Measurements from ENCODE around the gene PGC. TPM values are rescaled to one million over a fixed set of nuclear protein-coding genes. Genes with fewer than 3 reads are reported as not detected.

Gene PGC
- total and polyA plus RNA-seq, 2 donors (not counting 1 experiment from before 2014, with no cell fraction given) = not detected

- Mint-ChIP-seq H3K4me1 (peaks cover 56% of the 10 kb centered on the region), H3K9me3 (ENCODE audit: insufficient read depth) (no peaks in the 10 kb centered on the region), H3K27me3 (no peaks in the 10 kb centered on the region), H3K27ac (peak overlapping the region; percentile 95), H3K4me3 (peak overlapping the region; percentile 93)
- Histone ChIP-seq H3K4me2 (replicated peaks; ENCODE audit: low read depth, low read length, poor library complexity, severe bottlenecking) (peak overlapping the region; percentile 90), H3K27me3 (replicated peaks in 1 of 4; ENCODE audit: control extremely low read depth in 1 of 4, control insufficient read depth in 3 of 4, insufficient read depth in 4 of 4, low read length in 3 of 4) (no peaks in the 10 kb centered on the region), H4K20me1 (ENCODE audit: control insufficient read depth, insufficient read depth, low read length, poor library complexity, severe bottlenecking) (peaks cover 7% of the 10 kb centered on the region), H3K4me1 (ENCODE audit: control insufficient read depth in 2 of 2, insufficient read depth in 2 of 2, low read length in 2 of 2) (peaks cover 47 to 60% of the 10 kb centered on the region in 2 donors), H3K27ac (ENCODE audit: low read length in 2 of 2) (peak overlapping the region; percentile 87 to 93), H3K9me3 (ENCODE audit: control extremely low read depth in 1 of 3, control insufficient read depth in 2 of 3, insufficient read depth in 1 of 3, low read length in 2 of 3) (no peaks in the 10 kb centered on the region), H2AFZ (ENCODE audit: insufficient read depth, low read depth, low read length, poor library complexity, severe bottlenecking) (no peak overlapping the region), H3K4me3 (ENCODE audit: control extremely low read depth in 1 of 5, extremely low read depth in 1 of 5, insufficient read depth in 1 of 5, low read depth in 2 of 5, low read length in 4 of 5) (peak overlapping the region; percentile 68 to 89 (median 80)), H3K79me2 (ENCODE audit: control insufficient read depth, insufficient read depth, low read length) (peaks cover 55% of the 10 kb centered on the region), H3K36me3 (replicated peaks in 1 of 2; ENCODE audit: control extremely low read depth in 1 of 2, control insufficient read depth in 1 of 2, extremely low read depth in 1 of 2, insufficient read depth in 2 of 2, low read length in 1 of 2) (peaks cover 0 to 10% of the 10 kb centered on the region in 2 experiments), H3K9ac (ENCODE audit: low read length) (peak overlapping the region; percentile 78)
- ATAC-seq (ENCODE audit: low read depth) (no peak), DNase-seq (no peak)
- ChIA-PET POLR2A (interaction anchor here (0.6 to 9.4 kb wide), 10 partner anchors 10 to 1196 kb away, joined by 3 to 342 read pairs (median 12); partner anchors contain the start of genes CNPY3 and TOMM6), CTCF (interaction anchor here (0.8 to 7.9 kb wide), 12 partner anchors 11 to 317 kb away, joined by 3 to 303 read pairs (median 6); partner anchors contain the start of genes BYSL, MED20, TAF8 and TOMM6)
- 53% methylated on average over 11 of the region's 11 CpGs for WGBS (ENCODE audit: insufficient coverage)
- no peak for TF ChIP-seq CTCF (IDR thresholded peaks at IDR 0.05)
- intact Hi-C loops (cut with micrococcal nuclease) = loop anchor here (2.0 to 5.0 kb wide), 3 partner anchors 15 to 51 kb away; no protein-coding TSS in a partner anchor
Observed at GRCh38 chr6:41733360-41733706, 13.9 kb downstream of the PGC start.

GRCh38 chr6:41732591-41733359 is 14.4 kb downstream of the PGC start:
- intact Hi-C loops (cut with micrococcal nuclease) = loop anchor here (1.0 to 5.0 kb wide), 4 partner anchors 9 to 50 kb away; no protein-coding TSS in a partner anchor
- peak overlapping the region; percentile 95 for H3K27ac Mint-ChIP-seq
- Histone ChIP-seq H3K4me2 (replicated peaks; ENCODE audit: low read depth, low read length, poor library complexity, severe bottlenecking) (peak overlapping the region; percentile 90), H3K4me1 (ENCODE audit: control insufficient read depth in 2 of 2, insufficient read depth in 2 of 2, low read length in 2 of 2) (peaks cover 52 to 66% of the 10 kb centered on the region in 2 donors), H3K9me3 (ENCODE audit: control extremely low read depth in 1 of 3, control insufficient read depth in 2 of 3, insufficient read depth in 1 of 3, low read length in 2 of 3) (no peaks in the 10 kb centered on the region), H3K4me3 (ENCODE audit: control extremely low read depth in 1 of 5, extremely low read depth in 1 of 5, insufficient read depth in 1 of 5, low read depth in 2 of 5, low read length in 4 of 5) (peak overlapping the region; percentile 68 to 89 (median 80)), H3K79me2 (ENCODE audit: control insufficient read depth, insufficient read depth, low read length) (peaks cover 61% of the 10 kb centered on the region), H3K36me3 (replicated peaks in 1 of 2; ENCODE audit: control extremely low read depth in 1 of 2, control insufficient read depth in 1 of 2, extremely low read depth in 1 of 2, insufficient read depth in 2 of 2, low read length in 1 of 2) (peaks cover 0 to 10% of the 10 kb centered on the region in 2 experiments), H3K27me3 (replicated peaks in 1 of 4; ENCODE audit: control extremely low read depth in 1 of 4, control insufficient read depth in 3 of 4, insufficient read depth in 4 of 4, low read length in 3 of 4) (no peaks in the 10 kb centered on the region), H3K9ac (ENCODE audit: low read length) (peak overlapping the region; percentile 78), H3K27ac (ENCODE audit: low read length in 2 of 2) (peak overlapping the region; percentile 87 to 93), H2AFZ (ENCODE audit: insufficient read depth, low read depth, low read length, poor library complexity, severe bottlenecking) (peak overlapping the region; percentile 14), H4K20me1 (ENCODE audit: control insufficient read depth, insufficient read depth, low read length, poor library complexity, severe bottlenecking) (peaks cover 7% of the 10 kb centered on the region)
- peaks cover 61% of the 10 kb centered on the region for H3K4me1 Mint-ChIP-seq
- CTCF ChIA-PET = interaction anchor here (0.9 to 7.9 kb wide), 9 partner anchors 11 to 364 kb away, joined by 3 to 303 read pairs (median 7); partner anchors contain the start of genes BYSL, MED20, TAF8 and TOMM6
- DNase-seq (peak; percentile 86), ATAC-seq (ENCODE audit: low read depth) (peak; percentile 29)
- TF ChIP-seq EZH2 (IDR thresholded peaks at IDR 0.05; ENCODE audit: borderline replicate concordance, insufficient read depth, low read depth, low read length, poor library complexity, severe bottlenecking) = no peak
- TF ChIP-seq CTCF (IDR thresholded peaks at IDR 0.05) = no peak
- no peaks in the 10 kb centered on the region for H3K9me3 Mint-ChIP-seq (ENCODE audit: insufficient read depth)
- POLR2A ChIA-PET = interaction anchor here (0.6 to 9.4 kb wide), 7 partner anchors 10 to 1197 kb away, joined by 3 to 342 read pairs (median 24); partner anchors contain the start of gene CNPY3
- no peaks in the 10 kb centered on the region for H3K27me3 Mint-ChIP-seq
- WGBS (ENCODE audit: insufficient coverage) = 43% methylated on average over 6 of the region's 8 CpGs
- peak overlapping the region; percentile 93 for H3K4me3 Mint-ChIP-seq
